HG03139 (cell line): ENCODE data around the gene BOD1L1.
"Not testable (repeated sequence)": the region's sequence is repeated elsewhere in the genome, so short reads cannot be mapped to it uniquely, and the experiment has no call there.

ENCODE experiments used
- ATAC-seq: cut with Tn5 transposase; IDR thresholded peaks from one replicate; pipeline ENCODE4 v1.9.1; 2021; ENCODE audit not compliant: unreplicated experiment

Gene BOD1L1

DNA sequence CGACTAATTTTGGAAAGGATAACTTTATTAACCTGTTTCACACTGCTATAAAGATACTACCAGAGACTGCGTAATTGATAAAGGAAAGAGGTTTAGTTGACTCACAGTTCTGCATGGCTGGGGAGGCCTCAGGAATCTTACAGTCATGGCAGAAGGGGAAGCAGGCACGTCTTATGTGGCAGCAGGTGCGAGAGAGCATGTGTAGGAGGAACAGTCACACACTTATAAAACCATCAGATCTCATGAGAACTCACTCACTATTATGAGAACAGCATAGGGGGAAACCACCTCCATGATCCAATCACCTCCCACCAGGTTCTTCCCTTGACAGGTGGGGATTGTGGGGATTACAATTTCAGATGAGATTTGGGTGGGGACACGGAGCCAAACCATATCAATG lies 67.4 kb downstream of the BOD1L1 start:
- ATAC-seq = not testable (repeated sequence)

DNA sequence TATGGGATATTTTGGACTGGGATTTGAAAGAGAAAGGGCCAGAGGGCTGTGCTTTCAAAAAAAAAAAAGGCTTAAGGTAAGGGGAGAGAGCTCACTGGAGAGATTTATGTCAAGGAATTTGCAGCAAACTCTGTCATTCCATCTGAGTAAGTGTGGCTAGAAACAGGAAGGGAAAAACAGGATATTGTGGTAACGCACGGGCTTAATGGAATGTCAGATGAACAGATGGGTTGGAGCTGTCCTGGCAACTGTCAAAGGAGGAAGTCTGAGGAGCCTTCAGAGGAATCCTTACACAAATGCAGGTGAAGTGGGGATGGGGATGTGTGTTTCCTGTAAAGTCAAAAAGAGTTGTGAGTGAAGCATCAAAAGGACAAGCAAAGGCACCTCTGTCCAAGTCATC lies 68.1 kb downstream of the BOD1L1 start:
- no peak for ATAC-seq

DNA sequence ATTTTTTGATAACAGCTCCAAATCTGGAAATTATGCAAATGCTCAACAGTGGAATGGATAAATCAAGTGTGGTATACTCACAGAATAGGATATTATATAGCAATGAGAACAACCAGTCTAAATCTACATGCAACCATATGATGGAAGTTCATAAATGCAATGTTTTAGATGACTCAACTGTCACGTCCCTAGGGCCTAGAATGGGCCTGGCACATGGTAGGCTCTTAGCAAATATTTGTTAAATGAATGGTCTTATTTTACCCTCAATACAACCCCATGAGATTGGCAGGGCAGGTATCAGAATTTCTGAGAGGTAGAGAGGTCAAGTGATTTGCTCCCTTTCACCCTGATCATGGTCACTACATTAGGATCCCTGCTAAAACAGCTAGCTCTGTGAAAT lies 68.6 kb downstream of the BOD1L1 start:
- ATAC-seq = no peak

DNA sequence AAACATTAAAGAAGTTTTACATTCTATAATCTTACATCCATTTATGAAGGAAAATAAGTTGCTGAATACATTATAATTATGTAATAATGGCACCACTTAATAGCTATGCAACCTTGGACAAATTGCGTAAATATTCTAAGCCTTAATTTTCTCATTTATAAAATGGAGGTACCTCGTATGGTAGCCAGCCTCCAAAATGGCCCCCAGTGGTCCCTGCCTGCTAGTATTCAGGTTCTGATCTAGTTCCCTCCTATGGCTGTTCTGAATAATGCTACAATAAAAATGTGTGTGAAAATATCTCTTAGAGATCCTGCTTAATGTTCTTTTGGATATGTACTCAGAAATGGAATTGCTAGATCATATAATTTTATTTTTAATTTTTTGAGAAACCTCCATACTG lies 72.2 kb downstream of the BOD1L1 start:
- no peak for ATAC-seq

DNA sequence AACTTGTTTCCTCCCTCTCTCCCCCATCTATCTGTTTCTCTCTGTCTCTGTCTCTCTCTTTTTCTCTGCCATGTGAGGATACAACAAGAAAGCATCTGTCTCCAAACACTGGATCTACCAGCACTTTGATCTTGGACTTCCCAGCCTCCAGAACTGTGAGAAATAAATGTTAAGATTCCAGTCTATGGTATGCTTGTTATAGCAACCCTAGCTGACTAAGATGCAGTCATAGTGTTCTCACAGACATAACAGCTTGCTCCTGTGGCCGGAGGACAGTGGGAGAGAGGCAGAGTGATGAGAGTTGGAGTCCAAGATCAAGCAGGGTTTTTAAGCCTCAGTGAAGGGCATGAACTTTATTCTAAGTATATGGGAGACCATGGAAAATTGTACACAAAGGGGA lies 74.4 kb downstream of the BOD1L1 start:
- ATAC-seq = no peak

DNA sequence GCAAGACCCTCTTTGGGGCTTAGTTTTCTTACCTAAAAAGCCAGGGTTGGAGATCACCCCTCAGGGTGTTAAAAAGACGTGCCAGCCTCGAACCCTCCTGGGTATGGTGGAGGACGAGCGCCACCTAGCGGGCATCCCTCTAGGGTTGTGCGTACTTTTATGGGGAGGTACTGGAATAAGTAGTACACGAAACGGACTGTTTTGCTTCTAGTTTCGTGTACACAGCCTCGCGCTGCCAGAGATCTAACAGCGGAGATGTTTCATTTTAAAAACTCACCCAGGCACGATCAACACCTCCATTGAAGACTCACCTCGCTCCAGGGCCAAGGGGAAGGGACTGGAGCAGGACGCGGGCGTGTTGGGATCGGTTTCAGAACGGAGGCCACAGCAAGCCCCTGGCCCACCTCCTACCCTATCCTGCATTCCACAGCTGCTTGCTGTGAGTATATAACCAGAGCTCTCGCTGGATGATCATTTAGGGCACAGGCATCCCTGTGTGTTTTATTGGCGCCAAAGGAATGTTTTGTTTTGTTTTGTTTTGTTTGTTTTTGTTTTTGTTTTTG lies 78.5 kb downstream of the BOD1L1 start:
- ATAC-seq = peak; percentile 74

DNA sequence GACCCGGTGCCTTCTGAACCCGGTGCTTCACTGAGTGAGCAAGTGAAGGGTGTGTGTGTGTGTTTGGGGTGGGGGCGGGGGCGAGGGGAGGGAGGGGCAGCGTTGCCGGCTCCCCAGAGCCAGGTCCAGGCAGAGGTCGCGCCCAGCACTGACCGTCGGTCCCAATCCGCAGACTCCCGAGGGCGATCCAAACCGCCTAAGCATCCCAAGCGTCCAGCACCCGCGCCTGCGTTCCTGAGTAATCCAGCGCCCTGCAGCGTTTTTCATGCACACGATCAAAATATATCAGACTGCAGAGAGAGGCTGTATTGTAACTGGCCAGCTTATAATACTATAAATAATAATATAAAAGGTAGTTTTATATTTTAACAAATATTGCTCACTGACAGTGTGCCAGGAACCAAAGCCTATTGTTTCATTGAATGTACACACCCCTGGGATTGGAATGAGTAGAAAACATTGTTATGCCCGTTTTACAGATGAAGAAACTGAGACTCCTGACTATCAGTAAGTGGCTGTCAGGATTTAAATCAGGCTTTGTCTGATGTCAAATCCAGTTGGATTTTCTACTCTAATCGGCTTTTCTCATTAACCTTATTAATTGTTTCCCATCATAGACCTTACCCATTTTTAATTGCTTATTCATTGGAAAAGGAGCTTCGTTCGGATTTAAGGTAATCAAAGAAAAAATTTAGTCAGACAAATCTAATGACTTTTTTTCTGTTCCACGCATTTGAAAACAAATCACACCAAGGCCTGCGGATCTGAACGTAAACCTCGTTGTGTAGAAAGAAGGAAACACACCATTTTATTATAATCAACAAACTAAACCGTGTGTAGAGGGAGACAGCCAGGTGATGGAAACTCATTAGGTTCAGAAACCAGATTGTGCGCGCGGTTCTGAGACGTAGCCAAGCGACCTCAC lies 79.2 kb downstream of the BOD1L1 start:
- no peak for ATAC-seq

DNA sequence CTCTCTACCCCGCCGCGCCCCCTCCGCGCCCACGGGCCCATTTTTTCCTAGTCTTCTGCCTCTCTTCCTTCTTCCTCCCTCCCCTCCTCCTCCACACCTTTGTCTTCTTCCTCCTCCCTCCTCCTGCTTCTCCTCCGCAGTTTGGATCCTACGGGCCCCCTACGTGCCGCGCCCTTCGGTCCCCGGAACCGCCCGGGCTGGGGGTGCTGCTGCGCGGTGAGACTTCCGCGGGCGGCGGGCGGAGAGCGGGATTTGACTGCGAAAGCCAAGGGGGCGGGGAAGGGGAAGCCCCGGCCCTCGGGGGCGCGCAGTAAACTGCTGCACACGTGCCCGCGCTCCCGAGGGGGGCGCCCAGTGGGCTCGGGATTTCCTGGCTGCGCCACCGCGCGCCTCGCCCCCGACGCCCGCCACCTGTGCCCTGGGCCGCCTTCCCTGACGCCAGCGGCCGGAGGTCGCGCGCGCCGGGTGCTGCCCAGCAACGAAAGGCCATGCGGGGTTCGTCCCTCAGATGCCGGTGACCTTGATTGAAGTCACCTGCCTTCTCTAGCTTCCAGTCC lies 80.0 kb downstream of the BOD1L1 start:
- no peak for ATAC-seq

DNA sequence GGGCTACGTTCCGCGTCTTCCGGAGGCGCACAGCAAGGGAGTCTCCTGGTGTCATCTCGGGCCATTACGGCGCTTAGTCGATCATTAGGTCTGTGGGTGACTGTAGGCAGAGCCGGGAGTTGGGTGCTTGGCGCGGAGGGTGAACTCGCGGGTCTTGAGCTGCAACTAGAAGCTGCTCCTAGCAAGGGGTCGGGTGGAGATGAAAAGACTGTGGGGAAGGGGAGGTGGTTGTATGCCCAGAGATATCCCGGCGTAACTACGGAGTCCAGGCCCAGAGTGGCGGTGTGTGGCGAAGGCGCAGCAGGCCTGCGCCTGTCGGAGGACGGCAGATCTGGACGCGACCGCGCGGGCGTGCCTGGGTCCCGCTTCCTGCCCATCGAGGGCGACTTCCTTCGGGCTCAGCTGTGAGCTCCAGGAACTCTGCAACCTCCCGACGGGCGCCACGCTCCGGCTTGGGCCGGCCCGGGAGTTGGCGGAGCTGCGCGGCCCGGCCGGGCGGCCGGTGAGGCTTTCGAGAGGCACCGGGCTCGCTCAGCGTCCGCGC lies 80.5 kb downstream of the BOD1L1 start:
- no peak for ATAC-seq

DNA sequence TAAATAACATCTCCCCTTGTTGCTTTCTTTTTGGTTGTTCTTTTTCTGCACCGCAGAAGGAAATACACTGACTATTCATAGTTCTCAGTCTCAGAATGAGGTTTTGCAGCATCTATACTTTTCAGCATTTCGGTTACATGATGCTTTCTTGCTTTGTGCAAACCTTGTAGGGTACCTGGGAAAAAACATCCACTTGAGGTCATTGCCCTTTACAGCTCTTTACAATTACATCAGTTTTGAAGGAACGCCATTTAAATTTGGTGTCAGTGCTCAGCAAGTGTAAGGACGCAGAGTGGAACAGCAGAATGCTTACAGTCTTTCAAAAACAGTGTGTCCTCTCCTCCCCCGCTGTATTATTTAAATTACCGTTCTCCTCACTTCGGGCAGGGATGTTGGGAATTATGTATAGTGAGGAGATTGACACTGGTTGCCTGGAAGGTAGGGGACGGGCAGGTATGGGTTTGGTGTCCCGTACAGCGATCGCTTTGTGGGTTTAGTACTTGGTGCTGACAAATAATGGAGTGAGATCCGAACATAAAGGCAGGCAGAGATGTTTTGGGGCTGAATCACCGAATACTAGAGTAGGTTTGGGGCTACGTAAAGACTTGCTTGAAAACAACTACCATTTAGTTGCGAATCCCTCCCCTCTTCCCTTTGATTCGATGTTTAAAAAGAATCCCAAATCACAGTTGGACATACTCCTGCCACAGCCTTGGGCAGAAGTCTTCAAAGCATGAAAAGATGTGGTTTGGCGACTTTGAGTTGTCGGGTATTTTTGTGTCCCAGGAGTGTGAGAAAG lies 81.2 kb downstream of the BOD1L1 start:
- ATAC-seq = no peak

DNA sequence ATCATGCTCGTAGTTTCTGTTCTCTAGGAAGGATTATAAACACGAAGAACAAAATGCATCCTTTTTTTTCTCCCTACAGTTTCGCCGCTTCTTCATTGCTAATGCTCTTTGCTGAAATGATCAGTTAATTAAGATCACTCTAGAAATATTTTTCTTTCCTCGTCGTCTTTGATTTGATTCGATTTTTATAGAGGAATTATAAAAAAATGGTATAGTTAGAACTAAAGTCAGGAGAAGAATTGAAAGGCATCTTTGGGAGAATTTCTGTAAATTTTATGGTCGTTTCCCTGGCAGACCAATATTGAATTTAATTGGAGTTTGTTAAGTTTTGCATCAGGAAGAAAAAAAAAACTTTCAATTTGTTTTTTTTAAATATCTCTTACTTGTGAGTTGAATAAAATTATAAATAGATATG lies 82.1 kb downstream of the BOD1L1 start:
- ATAC-seq = no peak

DNA sequence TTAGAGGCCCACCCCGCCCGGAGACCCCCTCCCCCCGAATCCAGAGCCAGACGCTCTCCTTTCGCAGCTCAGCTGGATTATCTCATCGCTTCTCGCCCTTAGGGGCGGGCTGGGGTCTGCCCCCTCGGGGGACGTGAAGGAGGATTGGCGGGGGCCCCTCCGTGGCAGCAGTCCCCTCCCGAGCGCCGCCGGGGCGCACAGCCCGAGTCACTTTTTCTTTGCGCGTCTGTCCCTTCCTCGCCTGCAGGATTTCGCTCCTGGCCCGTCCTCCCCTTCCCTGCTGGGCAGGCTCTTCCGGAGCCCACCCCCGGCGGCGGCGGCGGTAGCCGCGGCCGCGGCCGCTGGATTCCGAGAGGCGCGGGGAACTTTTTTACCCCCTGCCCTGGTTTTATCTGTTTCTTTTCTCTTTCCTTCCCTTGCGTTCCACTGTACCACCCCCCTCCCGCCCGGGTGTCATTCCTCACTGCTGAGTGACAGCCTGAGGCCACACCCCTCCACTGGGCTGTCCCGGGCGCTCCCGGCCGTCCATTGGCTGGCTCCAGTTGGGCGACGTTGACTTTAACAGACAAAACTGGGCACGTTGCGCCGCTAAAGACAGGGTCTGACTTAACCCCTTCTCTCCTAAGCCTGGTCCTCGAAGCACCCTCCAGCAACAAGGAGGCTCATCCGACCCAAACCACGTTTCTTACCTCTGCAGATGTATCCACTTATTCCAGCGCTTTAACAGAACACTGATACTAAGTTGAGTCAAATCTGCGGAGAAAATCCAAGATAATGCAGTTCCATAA lies 82.7 kb downstream of the BOD1L1 start:
- ATAC-seq = peak; percentile 51

DNA sequence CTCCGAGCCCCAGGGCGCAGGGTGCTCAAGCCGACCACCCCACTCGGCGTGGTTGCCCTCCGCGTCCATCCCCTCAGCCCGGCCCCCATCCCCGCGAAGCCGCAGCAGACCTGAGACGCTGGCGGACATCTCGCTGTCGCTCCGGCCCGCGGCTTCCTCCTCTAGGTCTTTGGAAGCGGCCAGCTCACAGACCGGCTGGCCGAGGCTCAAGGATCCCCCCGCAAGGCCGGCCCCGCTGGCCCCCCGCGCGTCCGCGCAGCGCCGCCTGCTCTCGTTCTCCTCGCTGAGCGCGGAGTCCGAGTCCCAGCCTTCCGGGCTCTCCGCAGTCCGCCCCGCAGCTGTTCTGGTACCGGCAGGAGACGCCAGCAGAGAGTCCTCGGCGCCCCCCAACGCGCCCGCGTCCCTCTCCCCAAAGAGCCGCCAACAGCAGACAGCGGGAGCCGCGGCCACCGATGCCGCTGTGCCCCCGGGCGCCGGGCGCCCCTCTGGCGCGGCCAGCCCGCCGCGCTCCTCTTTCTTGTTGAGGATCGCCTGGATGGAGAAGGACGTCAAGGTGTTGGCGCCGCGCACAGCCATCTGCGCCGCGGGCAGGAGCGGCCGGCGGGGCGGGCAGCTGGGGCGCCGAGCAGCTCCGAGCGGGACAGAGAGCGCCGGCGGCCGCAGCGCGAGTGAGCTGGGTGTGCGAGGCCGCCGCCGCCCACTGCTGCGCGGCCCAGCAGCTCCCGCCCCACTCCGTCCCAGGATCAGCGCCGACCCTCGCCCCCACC lies 83.5 kb downstream of the BOD1L1 start, which contains the start of gene NKX3-2:
Gene NKX3-2, minus strand, starts transcription at position 670 of the 767 bp plus-strand sequence. Its CDS starts 94 bp downstream, at position 576.
- ATAC-seq = no peak

DNA sequence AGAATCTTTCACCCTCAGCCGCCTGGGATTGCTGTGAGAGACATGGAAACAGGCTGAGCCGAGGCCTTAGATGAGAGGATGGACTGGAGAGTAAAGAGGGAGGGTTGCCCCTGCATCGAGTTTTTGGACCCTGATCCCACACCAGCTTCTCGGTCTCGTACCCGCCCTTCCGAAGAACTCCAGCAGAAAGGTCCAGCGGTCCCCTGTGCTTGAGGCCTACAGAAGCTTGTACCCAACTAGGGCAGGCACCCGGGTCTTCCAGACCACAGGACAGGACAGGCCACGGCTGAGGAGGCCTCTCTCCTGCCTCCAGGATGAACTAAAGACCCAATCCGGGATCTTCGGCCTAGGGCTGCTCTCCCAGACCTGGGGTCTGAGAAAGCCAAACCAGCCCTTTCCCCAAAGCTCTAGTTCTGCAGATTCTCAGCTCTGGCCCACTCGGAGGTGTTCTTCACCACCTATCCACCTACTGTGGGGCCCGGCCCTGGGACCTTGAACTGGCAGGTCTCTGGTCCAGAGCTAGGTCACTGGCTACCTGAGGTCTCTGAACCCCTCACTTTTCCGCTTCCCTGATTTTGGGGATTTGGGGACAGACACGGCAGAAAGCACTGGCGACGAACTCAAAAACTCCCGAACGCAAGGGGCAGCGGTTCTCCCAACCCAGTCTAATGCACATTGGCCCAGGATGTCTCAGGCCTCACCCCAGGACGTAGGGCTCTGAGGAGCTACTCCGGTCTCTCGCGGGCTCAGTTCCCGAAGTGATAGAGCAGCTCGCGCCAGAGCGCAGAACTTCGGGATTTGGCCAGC lies 84.3 kb downstream of the BOD1L1 start:
- ATAC-seq = no peak

DNA sequence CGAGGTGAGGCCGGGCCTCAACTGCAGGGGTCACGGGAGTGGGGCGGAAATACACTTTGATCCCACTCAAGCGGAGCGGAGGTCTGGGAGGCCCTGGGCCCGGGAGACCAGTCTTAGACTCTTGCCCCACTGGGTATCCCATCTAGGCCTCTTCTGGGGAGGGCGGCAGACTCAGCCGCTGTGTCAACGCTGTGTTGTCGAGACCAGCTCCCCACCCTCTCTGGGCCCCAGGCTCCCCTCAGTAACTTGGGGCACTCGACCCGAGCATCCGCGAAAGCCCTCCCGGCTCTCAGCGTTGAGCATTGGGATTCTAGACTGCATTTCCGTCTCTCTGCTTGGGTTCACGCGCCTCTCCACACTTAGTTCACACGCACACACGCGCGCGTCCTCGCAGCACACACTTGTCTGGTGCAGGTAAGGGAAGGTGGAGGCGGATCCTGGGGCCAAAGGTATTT lies 84.9 kb downstream of the BOD1L1 start:
- no peak for ATAC-seq

DNA sequence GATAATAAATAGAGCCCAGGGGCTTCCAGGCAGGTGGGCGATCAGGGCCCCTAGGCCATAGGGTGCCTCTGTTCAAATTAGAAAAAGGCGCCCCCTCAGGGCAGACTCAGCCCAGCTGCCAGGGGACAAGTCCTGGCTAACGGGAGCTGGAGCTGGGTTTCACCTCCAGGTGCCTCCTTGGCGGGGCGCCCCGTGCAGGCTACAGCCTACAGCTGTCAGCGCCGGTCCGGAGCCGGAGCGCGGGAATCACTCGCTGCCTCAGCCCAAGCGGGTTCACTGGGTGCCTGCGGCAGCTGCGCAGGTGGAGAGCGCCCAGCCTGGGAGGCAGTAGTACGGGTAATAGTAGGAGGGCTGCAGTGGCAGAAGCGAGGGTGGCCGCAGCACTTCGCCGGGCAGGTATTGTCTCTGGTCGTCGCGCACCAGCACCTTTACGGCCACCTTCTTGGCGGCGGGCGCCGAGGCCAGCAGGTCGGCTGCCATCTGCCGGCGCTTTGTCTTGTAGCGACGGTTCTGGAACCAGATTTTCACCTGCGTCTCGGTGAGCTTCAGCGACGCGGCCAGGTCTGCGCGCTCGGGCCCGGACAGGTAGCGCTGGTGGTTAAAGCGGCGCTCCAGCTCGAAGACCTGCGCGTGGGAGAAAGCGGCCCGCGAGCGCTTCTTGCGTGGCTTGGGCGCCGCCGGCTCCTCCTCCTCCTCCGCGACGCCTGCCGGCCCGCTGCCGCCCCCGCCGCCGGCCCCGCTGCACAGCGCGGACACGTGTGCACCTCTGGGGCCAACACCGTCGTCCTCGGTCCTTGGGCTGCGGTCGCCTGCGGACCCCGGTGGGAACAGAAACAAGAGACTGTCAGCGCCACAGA lies 85.6 kb downstream of the BOD1L1 start:
- no peak for ATAC-seq

DNA sequence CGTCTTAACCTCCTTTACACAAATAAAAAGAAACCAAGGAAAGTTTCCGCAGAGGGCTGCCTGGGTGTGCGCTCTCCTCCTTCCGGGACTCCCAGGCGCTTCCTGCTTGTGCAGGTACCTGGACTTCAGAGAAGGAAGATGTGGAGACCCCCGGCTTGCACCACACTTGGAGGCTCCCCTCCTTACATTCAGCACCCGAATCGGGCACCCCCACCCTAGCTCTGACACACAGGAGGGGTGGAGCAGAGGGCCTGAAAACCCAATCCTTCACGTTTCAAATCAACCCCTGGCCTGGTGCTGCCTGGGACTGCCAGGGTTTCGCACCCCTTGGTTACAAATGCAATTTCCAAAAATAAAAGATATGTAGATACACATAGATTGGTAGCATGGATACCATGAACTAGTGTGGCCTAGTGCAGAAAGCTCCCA lies 86.3 kb downstream of the BOD1L1 start:
- ATAC-seq = no peak
